Glutamatergic neuron (in vitro differentiated cells): ENCODE measurements around the gene LGMN. TPM values are rescaled to one million over a fixed set of nuclear protein-coding genes. Genes with fewer than 3 reads are reported as not detected.

ENCODE experiments used
- DNase-seq: peaks from one replicate; pipeline ENCODE4 v3.0.0; 2022
- H3K27ac Mint-ChIP-seq: one replicate; pipeline ENCODE4 v1.8.0; 2020; ENCODE audit warnings: mild to moderate bottlenecking, mixed read lengths, inconsistent platforms; ENCODE audit not compliant: unreplicated experiment
- H3K27me3 Mint-ChIP-seq: one replicate; pipeline ENCODE4 v1.8.0; 2020; ENCODE audit warnings: mild to moderate bottlenecking, moderate library complexity, mixed read lengths, inconsistent platforms; ENCODE audit not compliant: unreplicated experiment
- H3K36me3 Mint-ChIP-seq: one replicate; pipeline ENCODE4 v1.8.0; 2020; ENCODE audit warnings: mild to moderate bottlenecking, mixed read lengths, inconsistent platforms; ENCODE audit not compliant: unreplicated experiment
- H3K4me1 Mint-ChIP-seq: one replicate; pipeline ENCODE4 v1.8.0; 2020; ENCODE audit warnings: mild to moderate bottlenecking, low read depth, mixed read lengths, inconsistent platforms; ENCODE audit not compliant: unreplicated experiment
- H3K4me3 Mint-ChIP-seq: one replicate; pipeline ENCODE4 v1.8.0; 2020; ENCODE audit warnings: mild to moderate bottlenecking, mixed read lengths, inconsistent platforms; ENCODE audit not compliant: unreplicated experiment
- H3K9me3 Mint-ChIP-seq: one replicate; pipeline ENCODE4 v1.8.0; 2020; ENCODE audit warnings: mild to moderate bottlenecking, moderate library complexity, mixed read lengths, inconsistent platforms; ENCODE audit not compliant: unreplicated experiment
- CTCF ChIP-seq: fragments of 200-600 bp; sonication (generic); IDR thresholded peaks from one replicate; pipeline ENCODE4 v1.5.0; 2021; ENCODE audit not compliant: partially characterized antibody, unreplicated experiment
- total RNA-seq: library from RNA; stranded (reverse); fragmentation: NEBNext Ultra II Directional; extraction: Animal tissue kit (Norgen Biotek cat#: 25700); gene quantifications from one replicate; pipeline ENCODE4 v1.2.1, GENCODE V29; 2021; ENCODE audit not compliant: unreplicated experiment

The LGMN gene
- total RNA-seq, 1 donor from 2014 or later: 36.9 TPM

DNA sequence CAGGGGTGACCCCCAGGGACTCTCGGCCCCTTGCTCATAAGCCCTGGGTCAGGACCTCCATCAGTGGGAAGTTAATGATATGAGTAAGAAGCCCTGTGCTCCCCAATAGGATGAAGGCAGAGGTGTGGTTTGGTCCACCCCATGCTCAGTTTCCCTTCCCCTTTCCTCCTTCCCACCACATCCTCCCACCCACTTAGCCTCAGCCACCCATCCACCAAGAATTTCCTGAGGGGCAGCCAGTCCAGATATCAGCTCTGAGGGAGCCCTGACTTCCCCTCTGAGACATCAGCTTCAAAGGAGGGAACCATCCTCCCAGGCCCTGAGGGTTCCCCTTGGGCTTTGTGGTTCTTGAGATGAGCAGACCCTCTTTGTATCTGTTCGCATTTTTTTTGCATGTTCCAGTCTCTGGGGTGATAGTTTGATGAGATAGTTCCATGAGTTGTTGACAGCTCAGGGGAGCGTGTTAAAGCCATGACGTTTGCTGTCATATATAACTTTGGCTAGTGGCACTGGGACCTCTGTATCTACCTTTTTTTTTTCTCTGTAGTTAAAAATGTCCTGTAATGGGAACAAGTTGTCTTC lies 71.2 kb downstream of the LGMN start:
- Mint-ChIP-seq H3K27ac (no peak overlapping the region), H3K27me3 (peaks cover 2% of the 10 kb centered on the region), H3K36me3 (no peaks in the 10 kb centered on the region), H3K4me1 (no peaks in the 10 kb centered on the region), H3K9me3 (no peaks in the 10 kb centered on the region), H3K4me3 (no peak overlapping the region)
- TF ChIP-seq CTCF: no peak
- DNase-seq: no peak

GRCh38 chr14:92676403-92677086 lies 71.9 kb downstream of the LGMN start:
- TF ChIP-seq CTCF: no peak
- no peak overlapping the region for H3K4me3 Mint-ChIP-seq
- no peak for DNase-seq
- H3K9me3 Mint-ChIP-seq: no peaks in the 10 kb centered on the region
- H3K36me3 Mint-ChIP-seq: no peaks in the 10 kb centered on the region
- peaks cover 2% of the 10 kb centered on the region for H3K27me3 Mint-ChIP-seq
- H3K27ac Mint-ChIP-seq: no peak overlapping the region
- no peaks in the 10 kb centered on the region for H3K4me1 Mint-ChIP-seq

DNA sequence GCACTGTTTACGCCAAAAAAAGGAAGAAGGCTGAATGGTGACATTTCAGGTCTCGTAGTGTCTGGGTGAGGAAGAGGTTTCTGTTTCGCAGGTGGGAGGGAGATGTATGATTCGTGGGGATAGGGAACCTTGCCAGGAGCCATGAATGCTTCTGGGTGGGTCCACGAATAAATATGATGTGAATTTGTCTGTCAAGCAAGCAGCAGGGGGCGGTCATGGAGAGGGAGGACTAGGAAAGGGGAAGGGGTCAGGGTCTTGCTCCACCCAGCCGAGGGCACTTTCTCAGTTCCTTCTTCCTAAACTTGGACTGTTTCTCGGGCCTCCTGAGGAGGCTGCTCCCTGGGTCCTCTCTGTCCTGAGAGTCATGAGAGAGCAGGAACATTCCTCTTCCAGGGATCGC lies 72.5 kb downstream of the LGMN start:
- peaks cover 2% of the 10 kb centered on the region for H3K27me3 Mint-ChIP-seq
- no peak for DNase-seq
- no peaks in the 10 kb centered on the region for H3K4me1 Mint-ChIP-seq
- no peak overlapping the region for H3K4me3 Mint-ChIP-seq
- TF ChIP-seq CTCF: no peak
- H3K36me3 Mint-ChIP-seq: no peaks in the 10 kb centered on the region
- no peak overlapping the region for H3K27ac Mint-ChIP-seq
- H3K9me3 Mint-ChIP-seq: no peaks in the 10 kb centered on the region

DNA sequence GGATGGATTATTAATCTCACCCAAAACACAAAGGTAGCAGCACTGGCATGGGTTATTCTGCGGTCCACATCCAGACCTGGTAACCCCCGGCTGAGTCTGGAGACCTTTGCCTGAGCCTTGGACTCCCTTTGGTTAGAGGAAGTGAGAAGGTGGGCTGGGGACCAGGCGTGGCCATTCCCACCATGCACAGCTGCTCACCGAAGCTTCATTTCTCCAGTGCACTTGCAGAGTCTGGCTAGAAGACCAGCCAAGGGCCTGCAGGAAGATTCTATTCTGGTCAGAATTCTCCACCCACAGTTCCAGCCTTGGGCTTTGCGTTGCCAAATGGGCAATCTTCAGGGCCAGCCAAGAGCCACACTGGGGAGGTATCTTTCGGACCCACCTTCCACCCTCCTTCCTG lies 73.0 kb downstream of the LGMN start:
- no peak for DNase-seq
- H3K27me3 Mint-ChIP-seq: peaks cover 2% of the 10 kb centered on the region
- H3K9me3 Mint-ChIP-seq: no peaks in the 10 kb centered on the region
- H3K4me3 Mint-ChIP-seq: no peak overlapping the region
- no peak overlapping the region for H3K27ac Mint-ChIP-seq
- no peaks in the 10 kb centered on the region for H3K4me1 Mint-ChIP-seq
- no peak for TF ChIP-seq CTCF
- no peaks in the 10 kb centered on the region for H3K36me3 Mint-ChIP-seq

- DNase-seq: no peak
- no peak for TF ChIP-seq CTCF
- Mint-ChIP-seq H3K4me1 (no peaks in the 10 kb centered on the region), H3K36me3 (no peaks in the 10 kb centered on the region), H3K4me3 (no peak overlapping the region), H3K27ac (no peak overlapping the region), H3K27me3 (peaks cover 2% of the 10 kb centered on the region), H3K9me3 (peaks cover 5% of the 10 kb centered on the region)
Measured at GRCh38 chr14:92673601-92674150, 74.8 kb downstream of the LGMN start.
